Stimulated activated CD8-positive, alpha-beta memory T cell treated with anti-CD3 and anti-CD28 coated beads, Interleukin-15, amount 100 ng/mL, for 24 hours (primary cell): ENCODE data around the gene NRG4.
"Not testable (repeated sequence)": the region's sequence is repeated elsewhere in the genome, so short reads cannot be mapped to it uniquely, and the experiment has no call there.

Experiments
- DNase-seq: peaks from one replicate; pipeline ENCODE4 v3.0.0-alpha.2; 2020; ENCODE audit warnings: low read depth

Gene NRG4

GRCh38 chr15:75926931-75927330 lies 85.3 kb downstream of the NRG4 start:
- no peak for DNase-seq

GRCh38 chr15:75925440-75925839 lies 86.8 kb downstream of the NRG4 start:
- DNase-seq, result no peak

- no peak for DNase-seq
Measured at GRCh38 chr15:75924576-75924975, 87.6 kb downstream of the NRG4 start.

GRCh38 chr15:75923756-75924155 lies 88.5 kb downstream of the NRG4 start:
- DNase-seq, result no peak

- DNase-seq, result no peak
Measured at GRCh38 chr15:75921732-75922703, 90.2 kb downstream of the NRG4 start.

GRCh38 chr15:75920079-75920478 lies 92.1 kb downstream of the NRG4 start:
- no peak for DNase-seq

GRCh38 chr15:75918135-75918534 lies 94.1 kb downstream of the NRG4 start:
- DNase-seq, result no peak

- no peak for DNase-seq
Measured at GRCh38 chr15:75916978-75917377, 95.2 kb downstream of the NRG4 start.

GRCh38 chr15:75910355-75910754 lies 101.9 kb downstream of the NRG4 start:
- DNase-seq, result not testable (repeated sequence)

GRCh38 chr15:75905231-75905630 lies 107.0 kb downstream of the NRG4 start:
- DNase-seq, result no peak

- DNase-seq, result peak; percentile 80
Measured at GRCh38 chr15:75903331-75904239, 108.6 kb downstream of the NRG4 start, which contains the start of gene FBXO22. FBXO22 (plus strand) TSS chr15:75903878; CDS start chr15:75903964, 86 bp downstream.

- no peak for DNase-seq
Measured at GRCh38 chr15:75902129-75902557, 110.1 kb downstream of the NRG4 start.

- no peak for DNase-seq
Measured at GRCh38 chr15:75900577-75900976, 111.6 kb downstream of the NRG4 start.

GRCh38 chr15:75895731-75896130 lies 116.5 kb downstream of the NRG4 start:
- no peak for DNase-seq

- DNase-seq, result no peak
Measured at GRCh38 chr15:75891895-75892294, 120.3 kb downstream of the NRG4 start.
